B cell (primary cell): ENCODE results near the gene SYT14. TPM values are rescaled to one million over a fixed set of nuclear protein-coding genes. Genes with fewer than 3 reads are reported as not detected.

ENCODE experiments used
- ATAC-seq: fragments of 200-7000 bp; cut with Tn5 transposase; one replicate; pipeline ENCODE4 v1.10.0; 2021; ENCODE audit warnings: low read depth, mild to moderate bottlenecking, moderate number of reproducible peaks, moderate library complexity
- CTCF ChIA-PET: fragments of 350-600 bp; sonication (Branson Sonifier 250); formaldehyde crosslinking; loops from one replicate; lab custom pipeline; 2021; ENCODE audit warnings: antibody characterized with exemption, inconsistent platforms; lab: Charles Lee
- POLR2A ChIA-PET: fragments of 350-600 bp; sonication (Branson Sonifier 250); formaldehyde crosslinking; loops from one replicate; lab custom pipeline; 2021; ENCODE audit warnings: antibody characterized with exemption; lab: Charles Lee
- DNase-seq: peaks from one replicate; pipeline ENCODE4 v3.0.0; 2013
- H2AFZ ChIP-seq: 2 replicates; pipeline ENCODE4 v1.6.1; 2012; ENCODE audit warnings: mild to moderate bottlenecking, low read depth, low read length; ENCODE audit not compliant: insufficient read depth, poor library complexity, severe bottlenecking
- H3K27ac ChIP-seq, 2 donors: 1 replicate in 1 of 2; 2 replicates in 1 of 2; pipeline ENCODE4 v1.5.1; 2012 to 2013; ENCODE audit warnings: low read length in 2 of 2, mild to moderate bottlenecking in 2 of 2, moderate library complexity in 1 of 2
- H3K27me3 ChIP-seq, 4 experiments: fragments of 200-600 bp in 1 of 4; sonication (generic) in 1 of 4; replicated peaks in 1 of 4; 1 replicate in 2 of 4; 2 replicates in 2 of 4; pipeline versions ENCODE4 v1.6.1 to v1.7.0; 2013 to 2016; ENCODE audit warnings: low read length in 3 of 4, mild to moderate bottlenecking in 2 of 4, mixed read lengths in 1 of 4, moderate library complexity in 1 of 4; ENCODE audit not compliant: insufficient read depth in 4 of 4, control insufficient read depth in 3 of 4; ENCODE audit errors: control extremely low read depth in 1 of 4
- H3K36me3 ChIP-seq, 2 experiments: replicated peaks in 1 of 2; 1 replicate in 1 of 2; 2 replicates in 1 of 2; pipeline versions ENCODE4 v1.6.1 to v1.7.1; 2013; ENCODE audit warnings: low read length in 1 of 2; ENCODE audit not compliant: insufficient read depth in 2 of 2, control insufficient read depth in 1 of 2; ENCODE audit errors: control extremely low read depth in 1 of 2, extremely low read depth in 1 of 2
- H3K4me1 ChIP-seq, 2 donors: fragments of 200-600 bp in 1 of 2; sonication (generic) in 1 of 2; 1 replicate in 1 of 2; 2 replicates in 1 of 2; pipeline versions ENCODE4 v1.5.1 to v1.6.1; 2013 to 2017; ENCODE audit warnings: low read length in 2 of 2; ENCODE audit not compliant: control insufficient read depth in 2 of 2, insufficient read depth in 2 of 2
- H3K4me2 ChIP-seq: replicated peaks from 2 replicates; pipeline ENCODE3; 2012; ENCODE audit warnings: mild to moderate bottlenecking, low read depth, low read length; ENCODE audit not compliant: poor library complexity, severe bottlenecking
- H3K4me3 ChIP-seq, 5 experiments: fragments of 200-600 bp in 1 of 5; sonication (generic) in 1 of 5; 1 replicate in 3 of 5; 2 replicates in 2 of 5; pipeline versions ENCODE4 v1.5.1 to v1.7.0; 2011 to 2016; ENCODE audit warnings: low read length in 4 of 5, mild to moderate bottlenecking in 4 of 5, low read depth in 2 of 5, control low read depth in 1 of 5, moderate library complexity in 1 of 5; ENCODE audit not compliant: insufficient read depth in 1 of 5; ENCODE audit errors: control extremely low read depth in 1 of 5, extremely low read depth in 1 of 5
- H3K79me2 ChIP-seq: fragments of 200-600 bp; sonication (generic); one replicate; pipeline ENCODE4 v1.6.0; 2016; ENCODE audit warnings: low read length; ENCODE audit not compliant: control insufficient read depth, insufficient read depth
- H3K9ac ChIP-seq: fragments of 200-600 bp; sonication (generic); 2 replicates; pipeline ENCODE4 v1.6.1; 2017; ENCODE audit warnings: mild to moderate bottlenecking, low read length, moderate library complexity
- H3K9me3 ChIP-seq, 3 donors: one replicate each; pipeline versions ENCODE4 v1.6.1 to v1.7.1; 2013; ENCODE audit warnings: low read length in 2 of 3; ENCODE audit not compliant: control insufficient read depth in 2 of 3, insufficient read depth in 1 of 3; ENCODE audit errors: control extremely low read depth in 1 of 3
- H4K20me1 ChIP-seq: 2 replicates; pipeline ENCODE4 v1.6.0; 2012; ENCODE audit warnings: mild to moderate bottlenecking, low read length; ENCODE audit not compliant: insufficient read depth, control insufficient read depth, poor library complexity, severe bottlenecking
- H3K27ac Mint-ChIP-seq: one replicate; pipeline ENCODE4 v1.8.0; 2021; ENCODE audit warnings: mixed read lengths
- H3K27me3 Mint-ChIP-seq: one replicate; pipeline ENCODE4 v1.8.0; 2021; ENCODE audit warnings: mixed read lengths
- H3K4me1 Mint-ChIP-seq: one replicate; pipeline ENCODE4 v1.8.0; 2021; ENCODE audit warnings: mixed read lengths
- H3K4me3 Mint-ChIP-seq: one replicate; pipeline ENCODE4 v1.8.0; 2021; ENCODE audit warnings: mixed read lengths
- H3K9me3 Mint-ChIP-seq: one replicate; pipeline ENCODE4 v1.8.0; 2022; ENCODE audit warnings: mixed read lengths; ENCODE audit not compliant: insufficient read depth
- CTCF ChIP-seq: fragments of 200-600 bp; IDR thresholded peaks from one replicate; pipeline ENCODE4 v1.8.0; 2022; ENCODE audit warnings: antibody characterized with exemption, mild to moderate bottlenecking
- EZH2 ChIP-seq: IDR thresholded peaks from 2 replicates; pipeline ENCODE4 v1.6.1; 2012; ENCODE audit warnings: borderline replicate concordance, low read depth, mild to moderate bottlenecking, moderate library complexity, low read length; ENCODE audit not compliant: insufficient read depth, poor library complexity, severe bottlenecking
- WGBS: methylation state at CpG from one replicate; pipeline ENCODE4 v1.1.5; 2013; ENCODE audit warnings: missing lambda C conversion rate; ENCODE audit not compliant: insufficient coverage; 5-methylcytosine and 5-hydroxymethylcytosine counted together
- intact Hi-C: fragments of 100-400 bp; cut with micrococcal nuclease; formaldehyde crosslinking; loops from one replicate; pipeline ENCODE4 v1.10.0; 2022
- polyA plus RNA-seq: library from polyadenylated mRNA; depleted of rRNA; stranded (reverse); fragments of >200 nt; gene quantifications from 2 replicates; pipeline ENCODE4 v1.2.3, GENCODE V29; 2012
- total RNA-seq, 2 donors: library from RNA; stranded (reverse); fragments of 120-200 nt in 1 of 2; gene quantifications; 1 replicate in 1 of 2; 2 replicates in 1 of 2; pipeline versions ENCODE4 v1.2.3 to v1.2.4, GENCODE V29; 2013 to 2022

SYT14 gene
- total and polyA plus RNA-seq, 2 donors (not counting 1 experiment from before 2014, with no cell fraction given), result not detected

DNA sequence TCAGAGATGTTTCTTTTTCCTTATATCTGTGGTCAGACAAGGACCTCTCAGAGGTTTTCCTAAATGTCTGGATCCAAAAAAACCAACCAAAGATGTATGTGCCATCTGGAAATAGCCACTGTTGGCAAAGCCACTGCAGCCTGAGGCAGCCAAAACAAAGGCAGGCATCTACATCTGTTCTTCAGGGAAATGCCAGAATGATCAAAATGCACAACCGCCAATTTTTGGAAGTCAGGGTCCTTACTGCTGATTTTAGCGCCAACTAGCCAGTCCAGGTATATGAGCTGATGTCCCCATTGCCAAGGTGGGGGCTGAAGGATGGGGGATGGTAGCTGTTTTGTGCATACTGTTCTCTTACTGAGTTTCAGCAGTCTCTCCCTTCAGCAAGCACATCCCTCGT, 45.9 kb downstream of the SYT14 start:
- ChIA-PET POLR2A (no interaction called here), CTCF (no interaction called here)
- intact Hi-C loops, result no loop called here
- WGBS, result 100% methylated on average over 2 of the region's 3 CpGs
- Histone ChIP-seq H3K4me1 (no peaks in the 10 kb centered on the region), H3K9ac (no peak overlapping the region), H3K9me3 (peaks cover 0 to 13% (median 3%) of the 10 kb centered on the region in 3 donors), H3K36me3 (no peaks in the 10 kb centered on the region), H3K4me2 (no peak overlapping the region), H3K79me2 (no peaks in the 10 kb centered on the region), H3K4me3 (no peak overlapping the region), H4K20me1 (no peaks in the 10 kb centered on the region), H3K27ac (no peak overlapping the region), H3K27me3 (peaks cover 0 to 3% (median 1%) of the 10 kb centered on the region in 4 experiments), H2AFZ (no peak overlapping the region)
- TF ChIP-seq EZH2, result no peak
- no peak for TF ChIP-seq CTCF
- no peak for ATAC-seq
- Mint-ChIP-seq H3K27me3 (peaks cover 23% of the 10 kb centered on the region), H3K4me3 (no peak overlapping the region), H3K9me3 (no peaks in the 10 kb centered on the region), H3K4me1 (no peaks in the 10 kb centered on the region), H3K27ac (no peak overlapping the region)
- DNase-seq, result no peak

DNA sequence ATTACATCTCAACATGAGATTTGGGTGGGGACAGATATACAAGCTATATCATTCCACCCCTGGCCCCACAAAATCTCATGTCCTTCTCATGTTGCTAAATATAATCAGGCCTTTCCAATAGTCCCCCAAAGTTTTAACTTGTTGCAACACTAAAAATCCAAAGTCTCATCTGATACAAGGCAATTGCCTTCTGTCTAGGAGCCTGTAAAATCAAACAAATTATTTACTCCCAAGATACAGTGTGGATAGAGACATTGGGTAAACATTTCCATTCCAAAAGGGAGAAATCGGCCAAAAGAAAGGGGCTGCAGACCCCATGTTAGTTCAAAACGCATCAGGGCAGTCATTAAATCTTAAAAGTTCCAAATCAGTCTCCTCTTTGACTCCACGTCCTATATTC, 47.0 kb downstream of the SYT14 start:
- Mint-ChIP-seq H3K9me3 (no peaks in the 10 kb centered on the region), H3K27ac (no peak overlapping the region), H3K4me3 (no peak overlapping the region), H3K4me1 (no peaks in the 10 kb centered on the region), H3K27me3 (peaks cover 20% of the 10 kb centered on the region)
- Histone ChIP-seq H2AFZ (no peak overlapping the region), H3K4me3 (no peak overlapping the region), H3K27ac (no peak overlapping the region), H3K36me3 (no peaks in the 10 kb centered on the region), H3K4me2 (no peak overlapping the region), H3K9me3 (peaks cover 0 to 13% (median 3%) of the 10 kb centered on the region in 3 donors), H3K27me3 (peaks cover 0 to 3% (median 1%) of the 10 kb centered on the region in 4 experiments), H3K4me1 (no peaks in the 10 kb centered on the region), H3K9ac (no peak overlapping the region), H3K79me2 (no peaks in the 10 kb centered on the region), H4K20me1 (no peaks in the 10 kb centered on the region)
- intact Hi-C loops, result no loop called here
- CTCF ChIA-PET, result no interaction called here
- no peak for TF ChIP-seq EZH2
- no peak for TF ChIP-seq CTCF
- DNase-seq (no peak), ATAC-seq (no peak)
- POLR2A ChIA-PET, result no interaction called here
- 83% methylated on average over 3 of the region's 3 CpGs for WGBS
